K562 (cell line): ENCODE measurements around the gene CCDC9. TPM values are rescaled to one million over a fixed set of nuclear protein-coding genes. Genes with fewer than 3 reads are reported as not detected.

Experiments used
- ATF3 ChIP-seq, 2 experiments: fragments of 450-650 bp in 1 of 2; sonication (generic) in 1 of 2; formaldehyde crosslinking in 1 of 2; IDR thresholded peaks in 1 of 2; conservative IDR thresholded peaks in 1 of 2; 2 replicates each; pipeline versions ENCODE4 v1.6.1 to v1.8.1; 2016 to 2023; ENCODE audit warnings: mild to moderate bottlenecking in 2 of 2, moderate library complexity in 2 of 2, inconsistent platforms in 1 of 2, missing genetic modification reagents in 1 of 2
- CAMTA2 ChIP-seq: fragments of 250-450 bp; sonication (Bioruptor Pico); conservative IDR thresholded peaks from 2 replicates; pipeline ENCODE4 v1.5.1; 2022
- MAX ChIP-seq: sonication (generic); formaldehyde crosslinking; IDR thresholded peaks from 2 replicates; pipeline ENCODE4 v1.9.0; 2022; ENCODE audit warnings: mild to moderate bottlenecking, missing genetic modification reagents
- NFIC ChIP-seq: fragments of 450-650 bp; IDR thresholded peaks from 2 replicates; pipeline ENCODE4 v1.6.1; 2017; ENCODE audit warnings: mild to moderate bottlenecking, inconsistent platforms
- NRF1 ChIP-seq, 2 experiments: fragments of 450-650 bp; IDR thresholded peaks in 1 of 2; conservative IDR thresholded peaks in 1 of 2; 2 replicates each; pipeline ENCODE4 v1.6.1; 2014; ENCODE audit warnings: mild to moderate bottlenecking in 2 of 2
- PRDM10 ChIP-seq: fragments of 450-650 bp; IDR thresholded peaks from 2 replicates; pipeline ENCODE4 v1.6.1; 2018; ENCODE audit not compliant: partially characterized antibody
- RBM15 ChIP-seq: fragments of 200-400 bp; formaldehyde crosslinking; IDR thresholded peaks from 2 replicates; pipeline ENCODE4 v1.6.1; 2018; ENCODE audit warnings: mild to moderate bottlenecking, low read length, moderate library complexity; ENCODE audit not compliant: insufficient read depth
- REST ChIP-seq, 2 experiments: fragments of 450-650 bp; formaldehyde crosslinking in 1 of 2; IDR thresholded peaks; 2 replicates each; pipeline versions ENCODE4 v1.4.0 to v1.6.1; 2014 to 2020; ENCODE audit warnings: mild to moderate bottlenecking in 2 of 2, borderline replicate concordance in 1 of 2, low read depth in 1 of 2
- ZBTB9 ChIP-seq: fragments of 450-650 bp; formaldehyde crosslinking; IDR thresholded peaks from 2 replicates; pipeline ENCODE4 v1.4.0; 2020; ENCODE audit warnings: mild to moderate bottlenecking, moderate library complexity
- ZNF12 ChIP-seq: sonication (generic); formaldehyde crosslinking; IDR thresholded peaks from 2 replicates; pipeline ENCODE4 v1.4.0; 2020; ENCODE audit warnings: mild to moderate bottlenecking, missing genetic modification reagents
- polyA plus RNA-seq, 8 experiments: library from polyadenylated mRNA; depleted of rRNA in 4 of 8; stranded (reverse) in 5 of 8; unstranded in 3 of 8; fragments of >200 nt; fragmentation: Nextera tagmentation in 2 of 8; fragmentation: Illumina TruSeq in 1 of 8; extraction: Ambion mirVana in 2 of 8; extraction: Trizol in 1 of 8; gene quantifications; 2 replicates each; pipeline versions ENCODE4 v1.2.1 to v1.2.3, GENCODE V29; 2011 to 2014; ENCODE audit warnings: inconsistent platforms in 1 of 8, missing spikeins in 1 of 8
- total RNA-seq, 7 experiments: library from RNA; depleted of rRNA in 6 of 7; stranded (reverse); fragments of >200 nt in 6 of 7; fragmentation: Illumina TruSeq in 2 of 7; extraction: Trizol in 2 of 7; gene quantifications; 2 replicates each; pipeline versions ENCODE4 v1.2.1 to v1.2.3, GENCODE V29; 2011 to 2021; ENCODE audit warnings: low replicate concordance in 1 of 7

CCDC9 gene
- total and polyA plus RNA-seq, 9 of the 15 experiments (the other 6 are each of a cell fraction or from before 2014, with no cell fraction given) = 0.23 to 38.6 (median 8.4) TPM

- TF ChIP-seq RBM15 = no peak
- TF ChIP-seq NRF1 (conservative IDR thresholded peaks at IDR 0.05 in 1 of 2, IDR thresholded peaks at IDR 0.05 in 1 of 2) = peak; percentile 19 to 55; a peak in 2 of 4 replicates
- TF ChIP-seq ZNF12 (CRISPR knock-in tag) = no peak
- TF ChIP-seq REST (IDR thresholded peaks at IDR 0.05; ENCODE audit: borderline replicate concordance) = peak; percentile 48; the same call in 1 of the 2 replicates
- no peak for TF ChIP-seq REST (CRISPR knock-in tag; IDR thresholded peaks at IDR 0.05; ENCODE audit: low read depth)
- TF ChIP-seq ATF3 (IDR thresholded peaks at IDR 0.05) = peak; percentile 98
- peak; percentile 92; the same call in 1 of the 2 replicates for TF ChIP-seq ATF3 (CRISPR knock-in tag; conservative IDR thresholded peaks at IDR 0.05)
- no peak for TF ChIP-seq ZBTB9 (CRISPR knock-in tag)
- no peak for TF ChIP-seq CAMTA2 (CRISPR knock-in tag)
- TF ChIP-seq NFIC = peak; percentile 33; the same call in 1 of the 2 replicates
- peak; percentile 23 for TF ChIP-seq PRDM10
- peak; percentile 58; the same call in 1 of the 2 replicates for TF ChIP-seq MAX (CRISPR knock-in tag)
Observed at GRCh38 chr19:47315125-47315821, 58.9 kb downstream of the CCDC9 start (continued).
